SU-DHL-6 (cell line): ENCODE results near the gene CYBC1.
"Not testable (repeated sequence)": the region's sequence is repeated elsewhere in the genome, so short reads cannot be mapped to it uniquely, and the experiment has no call there.

ENCODE experiments used
- H2AFZ ChIP-seq: fragments of 200-600 bp; sonication (generic); 2 replicates; pipeline ENCODE4 v1.6.1; 2014; ENCODE audit warnings: low read depth, mild to moderate bottlenecking, moderate library complexity, mixed read lengths, antibody characterized with exemption, low read length; ENCODE audit not compliant: severe bottlenecking
- H3F3A ChIP-seq: fragments of 200-600 bp; shearing (Covaris generic); 2 replicates; pipeline ENCODE4 v1.6.0; 2016; ENCODE audit warnings: antibody characterized with exemption, mild to moderate bottlenecking; ENCODE audit not compliant: insufficient read depth
- H3K27ac ChIP-seq: fragments of 200-600 bp; sonication (generic); 2 replicates; pipeline ENCODE4 v1.5.1; 2016; ENCODE audit warnings: low read depth, mild to moderate bottlenecking, low read length, moderate library complexity, mixed read lengths
- H3K27me3 ChIP-seq: fragments of 200-600 bp; sonication (generic), shearing (Covaris generic); 2 replicates; pipeline ENCODE4 v1.6.0; 2014; ENCODE audit warnings: mild to moderate bottlenecking, low read length
- H3K36me3 ChIP-seq: fragments of 200-600 bp; sonication (generic); 2 replicates; pipeline ENCODE4 v1.6.1; 2014; ENCODE audit warnings: mild to moderate bottlenecking, low read length, mixed read lengths
- H3K4me2 ChIP-seq: fragments of 300-600, 200-600 bp; shearing (Covaris generic), sonication (generic); 2 replicates; pipeline ENCODE4 v1.6.0; 2014; ENCODE audit warnings: low read length, low read depth, mild to moderate bottlenecking; ENCODE audit not compliant: poor library complexity, severe bottlenecking
- H3K4me3 ChIP-seq: fragments of 200-600 bp; sonication (generic); 2 replicates; pipeline ENCODE4 v1.5.1; 2014; ENCODE audit warnings: antibody characterized with exemption, low read length, mild to moderate bottlenecking, mixed read lengths; ENCODE audit not compliant: insufficient read depth, poor library complexity, severe bottlenecking
- H3K79me2 ChIP-seq: fragments of 200-600 bp; sonication (generic); 2 replicates; pipeline ENCODE4 v1.6.1; 2014; ENCODE audit warnings: mild to moderate bottlenecking, low read length, moderate library complexity; ENCODE audit not compliant: insufficient read depth
- H3K9ac ChIP-seq: fragments of 200-600 bp; sonication (generic); 2 replicates; pipeline ENCODE4 v1.7.0; 2014; ENCODE audit warnings: mild to moderate bottlenecking, low read length
- H3K9me2 ChIP-seq: fragments of 200-600 bp; sonication (generic); replicated peaks from 2 replicates; pipeline ENCODE4 v1.6.1; 2014; ENCODE audit warnings: low read length; ENCODE audit not compliant: insufficient read depth
- H3K9me3 ChIP-seq: fragments of 200-600 bp; sonication (generic); 2 replicates; pipeline ENCODE4 v1.6.1; 2014; ENCODE audit warnings: low read length, mixed read lengths; ENCODE audit not compliant: insufficient read depth
- H4K20me1 ChIP-seq: fragments of 200-600 bp; sonication (generic); 2 replicates; pipeline ENCODE4 v1.6.1; 2014; ENCODE audit warnings: low read depth, mild to moderate bottlenecking, antibody characterized with exemption, low read length, moderate library complexity, mixed read lengths
- CTCF ChIP-seq: fragments of 200-600 bp; sonication (generic); IDR thresholded peaks from one replicate; pipeline ENCODE4 v1.5.1; 2017; ENCODE audit warnings: antibody characterized with exemption, mild to moderate bottlenecking, low read length, moderate library complexity; ENCODE audit not compliant: insufficient read depth, poor library complexity, severe bottlenecking
- EZH2phosphoT487 ChIP-seq: fragments of 200-600 bp; sonication (generic), shearing (Covaris generic); conservative IDR thresholded peaks from 2 replicates; pipeline ENCODE4 v1.6.1; 2018; ENCODE audit warnings: mild to moderate bottlenecking, antibody characterized with exemption, low read length, moderate library complexity, mixed read lengths

CYBC1 gene

GRCh38 chr17:82414548-82415281 lies 35.8 kb downstream of the CYBC1 start:
- Histone ChIP-seq H3K4me2 (no peak overlapping the region), H3K27ac (no peak overlapping the region), H2AFZ (no peak overlapping the region), H3K79me2 (no peaks in the 10 kb centered on the region), H3K9me3 (no peaks in the 10 kb centered on the region), H4K20me1 (no peaks in the 10 kb centered on the region; the same call in 1 of the 2 replicates), H3K27me3 (no peaks in the 10 kb centered on the region), H3K4me3 (no peak overlapping the region), H3K9ac (no peak overlapping the region), H3F3A (no peaks in the 10 kb centered on the region), H3K36me3 (no peaks in the 10 kb centered on the region), H3K9me2 (no peaks in the 10 kb centered on the region)
- no peak for TF ChIP-seq EZH2phosphoT487

GRCh38 chr17:82412535-82413520 lies 37.7 kb downstream of the CYBC1 start:
- no peak overlapping the region for H3K27ac ChIP-seq

GRCh38 chr17:82412081-82412480 lies 38.5 kb downstream of the CYBC1 start:
- not testable (repeated sequence) for H3K4me3 ChIP-seq, H3F3A ChIP-seq, H3K4me2 ChIP-seq, H3K9ac ChIP-seq, H3K27me3 ChIP-seq, H3K36me3 ChIP-seq, H3K27ac ChIP-seq, H3K9me3 ChIP-seq, H3K79me2 ChIP-seq, H3K9me2 ChIP-seq, H4K20me1 ChIP-seq, H2AFZ ChIP-seq

More at GRCh38 chr17:82412535-82413520, 37.7 kb downstream of the CYBC1 start:
- Histone ChIP-seq H3K4me3 (no peak overlapping the region), H3K9me3 (no peaks in the 10 kb centered on the region), H3K4me2 (no peak overlapping the region), H3K27me3 (no peaks in the 10 kb centered on the region), H3K9me2 (no peaks in the 10 kb centered on the region), H2AFZ (no peak overlapping the region), H4K20me1 (no peaks in the 10 kb centered on the region; the same call in 1 of the 2 replicates), H3K36me3 (no peaks in the 10 kb centered on the region), H3K79me2 (no peaks in the 10 kb centered on the region), H3F3A (no peaks in the 10 kb centered on the region), H3K9ac (no peak overlapping the region)
- TF ChIP-seq CTCF (no peak), EZH2phosphoT487 (no peak)

- Histone ChIP-seq H2AFZ (no peak overlapping the region), H3K9ac (no peak overlapping the region), H3K9me2 (no peaks in the 10 kb centered on the region), H3K9me3 (no peaks in the 10 kb centered on the region), H3K27ac (no peak overlapping the region), H3K4me3 (no peak overlapping the region), H3K4me2 (no peak overlapping the region), H3K36me3 (no peaks in the 10 kb centered on the region), H4K20me1 (no peaks in the 10 kb centered on the region; the same call in 1 of the 2 replicates), H3K27me3 (no peaks in the 10 kb centered on the region), H3F3A (no peaks in the 10 kb centered on the region), H3K79me2 (no peaks in the 10 kb centered on the region)
- TF ChIP-seq CTCF (no peak), EZH2phosphoT487 (no peak)
These were observed 39.0 kb downstream of the CYBC1 start for GRCh38 chr17:82411396-82412053.
